MV-4-11 (cell line): ENCODE results near the gene HJV.

ENCODE experiments used
- DNase-seq: peaks from one replicate; lab custom pipeline; 2025; lab: John Stamatoyannopoulos, UW

HJV gene

DNA sequence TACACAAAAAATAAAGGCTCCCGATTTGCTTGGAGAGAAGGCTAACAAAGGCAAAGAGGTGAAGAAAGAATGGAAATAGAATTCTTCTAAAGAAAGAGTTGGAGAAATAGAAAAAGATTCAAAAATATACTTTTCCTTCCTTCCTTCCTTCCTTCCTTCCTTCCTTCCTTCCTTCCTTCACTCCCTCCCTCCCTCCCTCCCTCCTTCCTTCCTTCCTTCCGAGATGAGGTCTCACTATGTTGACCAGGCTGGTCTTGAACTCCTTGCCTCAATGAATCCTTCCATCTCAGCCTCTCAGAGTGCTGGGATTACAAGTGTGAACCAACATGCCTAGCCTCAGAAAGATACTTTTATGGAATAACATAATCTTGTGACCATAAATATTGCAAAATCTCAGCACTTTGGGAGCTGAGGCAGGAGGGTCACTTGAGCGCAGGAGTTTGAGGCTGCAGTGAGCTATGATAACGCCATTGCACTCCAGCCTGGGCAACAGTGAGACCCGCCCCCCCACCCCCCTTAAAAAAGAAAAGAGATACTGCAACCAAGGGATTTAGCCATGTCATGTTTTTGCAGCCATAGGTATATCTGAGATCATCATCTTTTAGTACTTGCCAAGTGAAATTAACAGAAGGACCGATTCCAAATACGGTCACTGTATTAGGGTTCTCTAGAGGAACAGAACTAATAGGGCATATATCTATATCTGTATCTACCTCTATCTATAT, 1.0 kb upstream of the HJV start:
- DNase-seq, result no peak

DNA sequence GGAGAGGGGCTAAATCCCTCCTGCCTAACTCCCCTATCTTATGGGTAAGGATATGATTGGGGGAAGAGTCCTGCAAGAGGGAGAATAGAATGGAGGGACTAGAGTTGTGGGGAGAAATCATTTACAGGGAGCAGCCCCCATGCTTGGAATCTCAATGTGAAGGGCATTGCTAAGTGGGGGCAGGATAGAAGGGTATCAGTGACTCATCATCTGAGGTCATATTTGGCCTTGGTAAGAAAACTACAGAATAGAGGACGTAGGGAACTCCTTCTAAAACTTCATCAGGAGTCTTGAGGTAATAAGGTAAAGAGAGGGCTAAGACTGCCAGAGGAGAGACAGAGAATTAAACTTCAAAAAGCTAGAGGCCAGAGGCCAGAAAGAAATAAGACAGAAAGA, 487 bp downstream of the HJV start:
- DNase-seq, result no peak

GRCh38 chr1:146020058-146021049, 1.2 kb downstream of the HJV start:
- DNase-seq, result peak; percentile 31

DNA sequence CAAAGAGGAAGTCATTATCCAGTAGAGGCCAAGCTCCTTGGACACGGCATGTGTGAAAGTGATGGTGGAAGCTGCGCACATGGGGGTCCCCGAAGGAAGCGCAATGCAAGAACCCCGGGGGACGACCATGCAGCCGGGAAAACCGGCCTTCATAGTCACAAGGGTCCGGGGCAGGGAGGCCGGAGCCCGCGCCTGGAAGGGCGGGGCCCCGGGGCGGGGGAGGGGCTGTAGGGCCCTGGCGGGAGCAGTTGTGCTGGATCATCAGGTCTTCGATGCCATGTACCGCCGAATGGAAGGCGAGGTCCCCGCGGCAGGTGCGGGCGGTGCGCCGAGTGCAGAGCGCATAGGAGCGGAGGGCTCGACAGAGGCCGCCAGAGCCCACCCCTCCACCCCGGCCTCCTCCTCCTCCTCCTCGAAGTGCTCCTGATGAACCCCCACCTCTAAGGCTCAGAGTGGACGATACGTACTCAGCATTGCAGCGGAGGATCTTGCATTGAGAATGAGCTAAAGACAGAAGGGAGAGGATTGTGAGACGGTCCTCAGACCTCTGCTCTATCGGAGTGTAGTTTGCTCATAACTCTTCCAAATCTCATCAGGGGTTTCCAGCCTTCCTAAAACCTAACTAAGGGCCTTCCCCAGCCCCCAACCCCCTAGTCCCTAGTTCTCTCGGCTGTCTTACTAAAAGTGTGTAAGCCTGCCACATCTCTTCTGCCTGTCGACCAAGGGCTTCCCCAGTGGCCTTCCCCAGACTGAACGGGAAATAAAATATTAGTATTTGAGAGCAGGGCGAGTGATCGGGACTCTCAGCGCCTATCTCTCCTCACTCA, 2.1 kb downstream of the HJV start:
- no peak for DNase-seq

DNA sequence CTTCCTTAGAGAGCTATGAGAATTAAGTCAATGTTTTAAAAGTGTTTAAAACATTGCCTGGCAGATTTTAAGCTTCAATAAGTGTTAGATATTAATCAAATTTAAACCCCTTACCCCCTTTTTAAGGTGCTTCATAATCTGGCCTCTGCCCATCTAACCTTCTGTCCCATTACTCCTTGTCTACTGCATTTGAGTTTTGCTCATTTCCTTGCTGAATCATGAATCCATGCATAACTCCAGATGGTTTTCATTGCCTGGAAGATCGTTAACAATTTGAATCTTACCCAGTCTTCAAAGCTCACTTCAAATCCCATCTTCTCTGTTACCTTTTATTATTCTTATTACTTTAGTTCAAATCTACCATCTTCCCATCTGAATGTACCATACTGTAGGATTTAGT, 4.6 kb downstream of the HJV start:
- DNase-seq, result no peak

DNA sequence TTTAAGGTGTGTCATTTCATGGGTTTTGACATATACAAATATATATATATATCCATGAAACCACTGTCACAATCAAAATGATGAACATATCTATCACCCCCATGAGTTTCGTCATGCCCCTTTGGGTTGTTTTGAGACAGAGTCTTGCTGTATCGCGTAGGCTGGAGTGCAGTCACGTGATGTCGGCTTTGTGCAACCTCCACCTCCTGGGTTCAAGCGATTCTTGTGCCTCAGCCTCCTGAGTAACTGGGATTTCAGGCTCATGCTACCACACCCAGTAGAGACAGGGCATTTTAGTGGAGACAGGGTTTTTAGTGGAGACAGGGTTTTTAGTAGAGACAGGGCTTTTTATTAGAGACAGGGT, 8.0 kb downstream of the HJV start:
- no peak for DNase-seq

DNA sequence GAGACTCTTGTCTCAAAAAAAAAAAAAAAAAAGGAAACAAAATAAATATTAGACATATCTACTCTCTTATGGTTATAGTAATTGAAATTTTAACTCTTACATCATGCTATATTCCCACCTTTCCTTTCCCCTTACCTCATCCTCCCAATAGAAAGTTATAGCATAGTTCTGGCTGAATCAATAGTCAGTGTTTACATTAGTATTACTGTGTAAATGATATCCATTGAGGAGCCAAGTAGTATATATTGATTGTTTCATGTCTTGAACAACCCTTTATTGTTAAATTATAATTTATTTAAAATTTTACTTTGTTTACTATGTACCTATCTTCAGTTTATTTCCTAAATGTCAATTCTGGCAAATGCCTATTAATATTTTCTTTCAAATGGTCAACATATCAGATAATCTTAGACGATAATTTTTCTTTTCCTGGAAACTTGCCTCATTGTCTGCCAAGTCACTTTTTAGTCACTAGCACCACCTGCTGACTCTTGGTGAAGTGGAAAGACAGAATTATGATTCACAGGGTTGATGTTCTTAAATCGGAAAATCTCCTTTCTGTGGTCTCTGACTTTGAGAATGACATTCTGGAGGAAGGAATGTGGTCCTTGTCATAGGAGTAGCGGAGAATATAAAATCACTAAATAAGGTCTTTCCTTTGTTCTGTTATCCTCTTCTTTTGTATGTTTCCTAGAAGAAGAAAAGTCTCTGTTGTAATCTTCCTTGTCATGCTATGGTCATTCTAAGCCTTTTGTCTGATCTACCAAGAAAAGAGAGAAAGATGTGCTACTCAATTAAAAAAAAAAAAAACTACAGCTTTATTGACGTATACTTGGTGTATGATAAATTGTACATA, 8.6 kb downstream of the HJV start:
- DNase-seq, result peak; percentile 58

- DNase-seq, result no peak
Measured at GRCh38 chr1:146010126-146010738, 11.3 kb downstream of the HJV start.

- DNase-seq, result no peak
Measured at GRCh38 chr1:146007489-146008133, 13.9 kb downstream of the HJV start.

DNA sequence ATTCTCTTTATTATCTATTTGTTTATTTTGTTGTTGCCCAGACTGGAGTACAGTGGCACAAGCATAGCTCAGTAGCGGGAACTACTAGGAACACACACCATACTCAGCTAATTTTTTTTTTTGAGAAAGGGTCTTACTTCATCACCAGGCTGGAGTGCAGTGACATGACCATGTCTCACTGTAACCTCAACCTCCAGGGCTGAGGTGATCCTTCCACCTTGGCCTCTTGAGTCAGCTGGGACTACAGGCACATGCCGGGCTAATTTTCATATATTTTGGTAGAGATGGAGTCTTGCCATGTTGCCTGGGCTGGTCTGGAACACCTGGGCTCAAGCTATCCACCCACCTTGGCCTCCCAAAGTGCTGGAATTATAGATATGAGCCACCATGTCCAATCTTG, 19.8 kb downstream of the HJV start:
- no peak for DNase-seq

GRCh38 chr1:145999321-146000024, 22.1 kb downstream of the HJV start:
- DNase-seq, result no peak

- DNase-seq, result no peak
Measured at GRCh38 chr1:145997718-145998023, 23.9 kb downstream of the HJV start.

DNA sequence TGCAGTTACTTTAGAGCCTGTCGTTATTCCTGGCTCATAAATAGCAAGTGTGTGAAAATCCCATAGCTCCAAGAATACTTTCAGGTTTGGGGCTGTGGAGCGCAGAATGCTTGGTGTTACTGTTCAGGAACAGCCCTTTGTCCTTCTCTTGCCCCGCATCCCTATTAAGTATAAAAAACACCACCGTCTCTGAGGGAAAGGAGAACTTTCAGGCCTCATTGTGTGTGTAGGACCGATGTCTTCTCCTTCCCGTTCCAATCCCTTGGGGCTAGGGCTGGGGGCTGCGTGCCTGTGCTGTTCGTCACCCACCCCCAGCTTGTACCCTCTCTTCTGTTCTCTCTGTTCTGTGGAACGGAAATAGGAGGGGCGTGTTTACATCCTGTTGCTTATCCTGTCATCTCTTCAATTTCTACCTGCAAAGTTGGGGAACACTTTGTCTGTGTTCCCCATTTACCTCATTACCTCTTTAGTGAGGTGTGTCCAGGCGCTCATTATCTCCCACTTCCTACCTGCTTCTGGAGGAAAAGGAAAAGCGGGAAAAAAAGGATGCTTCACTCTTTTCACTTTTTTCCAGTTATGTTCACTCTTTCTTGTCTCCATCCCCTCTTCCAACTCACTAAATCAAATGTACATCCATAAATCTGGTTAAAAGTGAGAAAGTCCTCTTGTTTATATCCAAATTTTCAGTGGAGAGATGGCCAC, 24.4 kb downstream of the HJV start:
- peak; percentile 45 for DNase-seq

DNA sequence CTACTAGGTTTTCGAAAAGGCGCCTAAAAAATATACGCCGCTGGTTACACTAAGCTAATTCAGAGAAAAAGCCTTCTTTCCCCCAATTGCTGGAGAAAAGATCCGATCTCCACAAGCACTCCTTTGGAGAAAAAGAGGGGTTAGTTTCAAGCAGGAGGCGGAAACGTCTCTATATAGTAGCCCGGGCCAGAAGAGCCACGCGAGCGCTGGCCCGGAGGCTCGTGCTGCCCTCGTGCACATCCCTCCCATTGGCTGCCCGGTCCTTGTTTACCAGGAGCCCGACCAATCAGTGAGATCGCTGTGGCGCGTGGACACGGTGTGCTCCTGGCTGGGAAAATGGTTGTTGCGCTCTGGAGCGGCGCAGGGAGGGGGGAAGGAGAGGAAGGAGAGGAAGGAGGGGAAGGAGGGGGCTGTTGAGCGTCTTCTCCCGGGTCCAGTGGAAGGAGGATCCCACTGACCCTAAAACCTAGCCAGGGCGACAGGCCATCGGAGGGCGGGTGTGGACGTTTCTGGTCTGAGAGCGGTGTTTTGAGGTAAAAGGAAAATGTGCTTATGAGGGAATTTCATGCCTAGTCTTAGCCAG, 25.0 kb downstream of the HJV start, which contains the start of gene TXNIP:
TXNIP (minus strand) TSS at position 147 of the 583 bp plus-strand sequence. CDS start 313 bp downstream, outside the sequence.
- peak; percentile 98 for DNase-seq

DNA sequence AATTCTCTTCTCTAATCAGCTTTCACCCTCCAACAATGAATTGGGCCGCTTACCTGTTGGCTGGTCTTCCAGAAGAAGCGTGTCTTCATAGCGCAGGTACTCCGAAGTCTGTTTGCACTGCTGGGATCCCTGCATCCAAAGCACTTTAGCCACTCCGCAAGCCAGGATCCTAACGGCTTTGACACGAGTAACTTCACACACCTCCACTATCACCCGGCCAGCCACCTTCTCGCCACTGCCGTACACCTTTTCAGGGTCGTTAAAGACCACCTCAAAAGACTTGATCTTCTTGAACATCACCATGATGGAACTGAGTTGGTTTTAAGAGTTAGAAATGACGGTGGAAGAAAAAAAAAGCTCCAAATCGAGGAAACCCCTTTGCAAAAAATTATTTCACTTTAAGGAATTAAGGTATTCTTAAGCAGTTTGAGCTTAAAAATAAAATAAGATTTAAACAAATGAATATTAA, 25.5 kb downstream of the HJV start:
- no peak for DNase-seq

DNA sequence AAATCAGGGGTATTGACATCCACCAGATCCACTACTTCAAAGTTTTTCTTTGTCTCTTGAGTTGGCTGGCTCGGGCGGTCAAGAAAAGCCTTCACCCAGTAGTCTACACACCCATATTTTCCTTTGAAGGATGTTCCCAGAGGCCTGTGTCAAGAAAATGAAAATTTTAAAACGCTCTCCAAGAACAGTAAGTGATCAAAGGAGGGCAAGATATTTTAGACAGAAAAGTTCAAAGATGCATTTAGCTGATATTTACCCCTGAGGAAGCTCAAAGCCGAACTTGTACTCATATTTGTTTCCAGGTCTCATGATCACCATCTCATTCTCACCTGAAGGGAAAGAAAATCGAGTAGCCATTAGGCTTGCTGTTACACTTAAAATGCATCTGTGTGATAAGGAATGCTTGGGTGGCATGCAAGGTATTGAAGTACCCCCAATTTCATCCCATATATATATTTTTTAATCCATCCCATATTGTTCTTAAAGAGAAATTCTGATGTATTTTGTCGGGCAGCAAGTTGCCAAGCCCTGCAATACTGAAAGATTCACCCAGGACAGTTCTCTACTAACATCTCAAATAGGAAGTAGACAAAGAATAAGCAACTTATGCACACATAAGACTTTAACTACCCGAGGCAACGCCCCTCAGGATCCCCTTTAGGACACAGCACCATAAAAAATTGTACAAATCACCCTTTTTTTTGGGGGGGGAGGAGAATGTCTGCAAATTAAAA, 26.2 kb downstream of the HJV start:
- no peak for DNase-seq

GRCh38 chr1:145994391-145995120, 27.0 kb downstream of the HJV start:
- peak; percentile 46 for DNase-seq
